Left renal cortex interstitium (tissue), 4 donors: ENCODE data around the gene NSG1. TPM values are rescaled to one million over a fixed set of nuclear protein-coding genes. Genes with fewer than 3 reads are reported as not detected.
"Not testable (repeated sequence)": the region's sequence is repeated elsewhere in the genome, so short reads cannot be mapped to it uniquely, and the experiment has no call there.

Source experiments
- DNase-seq, 4 donors: peaks; one replicate each; pipeline ENCODE4 v3.0.0-alpha.2; 2013; ENCODE audit warnings: low read depth in 4 of 4, low spot score in 2 of 4, missing footprints in 1 of 4
- polyA plus RNA-seq, 4 donors: library from polyadenylated mRNA; unstranded; fragments of 120-200 nt; gene quantifications; one replicate each; pipeline ENCODE4 v1.2.1, GENCODE V29; 2013; ENCODE audit not compliant: insufficient read length in 4 of 4

The NSG1 gene
- 1 to 10 TPM; 4.1 to 6.2 (median 4.7) TPM for polyA plus RNA-seq

GRCh38 chr4:4386736-4387392 is at the start of gene NSG1:
Gene NSG1, plus strand, starts transcription at chr4:4387102. Its CDS starts 528 bp downstream, at chr4:4387630.
- no peak for DNase-seq

- no peak for DNase-seq
These were observed 48.5 kb upstream of the NSG1 start for GRCh38 chr4:4338210-4339001.

- DNase-seq = no peak
These were observed 47.3 kb upstream of the NSG1 start for GRCh38 chr4:4339504-4340085.

- DNase-seq = no peak
These were observed 44.8 kb upstream of the NSG1 start for GRCh38 chr4:4341861-4342650.

DNA sequence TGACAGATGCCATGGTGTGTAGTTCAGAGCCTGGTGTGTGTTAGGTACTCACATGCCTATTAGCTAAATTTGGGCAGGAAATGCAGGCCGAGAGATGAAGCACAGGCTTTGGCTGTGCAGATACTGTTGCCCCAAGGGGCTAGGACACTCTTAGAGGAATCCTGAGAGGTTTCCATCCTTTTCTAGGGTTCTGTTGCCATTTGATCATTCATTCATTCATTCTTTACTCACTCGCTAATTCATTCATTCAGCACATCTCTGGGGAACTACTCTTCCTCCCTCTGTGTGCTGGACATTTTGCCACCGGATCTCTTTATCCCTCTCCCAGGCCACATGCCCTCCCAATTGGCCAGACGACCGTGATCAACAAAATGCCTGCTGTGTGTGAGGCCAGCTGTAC is 43.9 kb upstream of the NSG1 start:
- DNase-seq = no peak

DNA sequence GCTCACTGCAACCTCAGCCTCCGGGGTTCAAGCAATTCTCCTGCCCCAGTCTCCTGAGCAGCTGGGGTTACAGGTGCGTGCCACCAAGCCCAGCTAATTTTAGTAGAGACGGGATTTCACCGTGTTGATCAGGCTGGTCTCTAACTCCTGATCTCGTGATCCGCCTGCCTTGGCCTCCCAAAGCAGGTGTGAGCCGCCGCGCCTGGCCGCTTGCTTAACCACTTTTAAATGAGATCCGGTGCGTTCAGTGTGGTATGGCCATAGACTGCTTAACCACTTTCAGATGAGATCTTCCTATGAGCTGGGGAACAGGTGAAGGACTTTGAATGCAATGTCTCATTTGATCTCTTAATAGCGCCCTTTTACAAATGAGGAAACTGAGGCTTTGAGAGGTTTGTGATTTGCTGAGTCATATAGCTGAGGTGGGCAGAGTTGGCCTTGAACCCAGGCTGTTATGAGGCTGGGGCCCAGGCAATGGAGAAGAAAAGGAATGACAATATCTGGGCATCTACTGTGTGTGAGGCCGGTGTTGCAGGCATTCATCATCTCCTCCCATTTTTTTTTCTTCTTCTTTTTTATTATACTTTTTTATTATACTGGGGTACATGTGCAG is 41.9 kb upstream of the NSG1 start:
- no peak for DNase-seq

DNA sequence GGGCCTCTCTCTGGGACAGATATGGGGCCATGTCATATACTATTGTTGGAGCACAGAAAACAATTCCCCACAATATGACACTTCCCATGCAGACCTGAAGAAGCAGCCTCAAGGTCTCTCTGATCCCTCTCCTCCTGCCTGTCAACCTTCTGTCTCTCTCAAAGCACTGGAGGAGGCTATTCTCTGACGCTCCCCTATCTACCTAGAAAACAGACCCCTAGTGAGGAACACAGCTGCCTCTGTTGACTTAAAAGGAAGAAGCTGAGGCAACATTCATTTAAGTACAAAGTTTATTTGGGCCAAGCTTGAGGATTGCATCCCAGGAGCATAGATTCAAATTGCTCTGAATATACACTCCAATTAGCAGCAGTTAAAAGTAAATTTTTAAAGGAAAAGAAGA is 39.3 kb upstream of the NSG1 start:
- no peak for DNase-seq

GRCh38 chr4:4348585-4348984 is 38.3 kb upstream of the NSG1 start:
- not testable (repeated sequence) for DNase-seq

DNA sequence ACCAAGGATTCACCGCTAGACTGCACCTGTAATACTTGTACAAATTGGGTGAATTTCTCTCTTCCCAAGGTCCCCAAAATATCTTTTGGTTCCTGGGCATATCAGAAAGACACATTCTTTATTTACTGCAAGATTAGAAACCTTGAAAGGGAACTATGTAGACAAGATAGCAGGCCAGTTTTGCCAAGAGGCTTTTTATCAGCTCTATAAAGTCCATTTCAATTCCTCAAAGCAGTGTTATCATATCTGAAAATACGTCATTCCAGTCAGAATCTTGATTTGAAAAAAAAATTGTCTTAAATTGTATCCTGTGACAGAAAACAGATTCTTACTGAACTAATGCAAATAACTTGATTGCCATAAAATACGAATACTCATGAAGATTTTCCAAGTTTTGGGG is 37.0 kb upstream of the NSG1 start:
- no peak for DNase-seq

GRCh38 chr4:4350909-4351308 is 36.0 kb upstream of the NSG1 start:
- DNase-seq = no peak

- DNase-seq = no peak
These were observed 31.6 kb upstream of the NSG1 start for GRCh38 chr4:4355302-4355701.

GRCh38 chr4:4356106-4357041 is 30.5 kb upstream of the NSG1 start:
- DNase-seq = peak in 3 of 4 donors; percentile 11 to 15 (median 14)

DNA sequence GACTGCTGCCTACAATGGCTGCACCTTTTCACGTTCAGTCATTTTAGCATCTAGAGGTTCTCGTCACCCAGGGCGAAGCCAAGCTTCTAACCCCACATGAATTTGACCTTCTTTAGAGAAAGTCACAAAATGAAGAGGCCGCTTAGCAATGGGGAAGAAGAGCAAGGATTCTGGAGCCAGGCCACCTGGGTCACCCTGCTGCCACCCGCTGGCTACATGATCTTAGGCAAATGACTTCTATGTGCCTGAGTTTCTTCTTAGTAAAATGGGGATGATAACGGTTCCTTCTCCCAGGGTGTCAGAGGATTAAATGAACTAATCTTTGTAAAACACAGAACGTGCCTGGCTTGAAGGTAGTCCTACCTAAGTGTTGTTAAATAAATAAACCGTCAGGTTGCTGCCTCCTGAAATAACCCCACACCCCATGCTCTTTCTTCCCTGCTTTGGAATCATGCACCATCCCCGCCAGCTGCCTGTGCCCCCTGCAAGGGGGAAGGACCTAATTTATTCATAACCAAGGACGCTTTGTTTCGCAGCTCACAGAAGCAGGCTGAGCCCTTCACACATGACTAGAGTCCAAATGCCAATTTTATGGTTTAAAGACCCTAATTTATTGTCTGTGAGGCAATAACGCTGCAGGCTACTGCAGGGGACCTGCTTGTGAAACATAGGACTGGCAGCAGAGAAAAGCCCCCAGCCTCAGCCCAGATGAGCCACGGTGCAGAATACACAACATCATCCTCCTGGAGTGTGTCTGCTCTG is 28.6 kb upstream of the NSG1 start:
- DNase-seq = no peak

- no peak for DNase-seq
These were observed 25.0 kb upstream of the NSG1 start for GRCh38 chr4:4361883-4362282.

DNA sequence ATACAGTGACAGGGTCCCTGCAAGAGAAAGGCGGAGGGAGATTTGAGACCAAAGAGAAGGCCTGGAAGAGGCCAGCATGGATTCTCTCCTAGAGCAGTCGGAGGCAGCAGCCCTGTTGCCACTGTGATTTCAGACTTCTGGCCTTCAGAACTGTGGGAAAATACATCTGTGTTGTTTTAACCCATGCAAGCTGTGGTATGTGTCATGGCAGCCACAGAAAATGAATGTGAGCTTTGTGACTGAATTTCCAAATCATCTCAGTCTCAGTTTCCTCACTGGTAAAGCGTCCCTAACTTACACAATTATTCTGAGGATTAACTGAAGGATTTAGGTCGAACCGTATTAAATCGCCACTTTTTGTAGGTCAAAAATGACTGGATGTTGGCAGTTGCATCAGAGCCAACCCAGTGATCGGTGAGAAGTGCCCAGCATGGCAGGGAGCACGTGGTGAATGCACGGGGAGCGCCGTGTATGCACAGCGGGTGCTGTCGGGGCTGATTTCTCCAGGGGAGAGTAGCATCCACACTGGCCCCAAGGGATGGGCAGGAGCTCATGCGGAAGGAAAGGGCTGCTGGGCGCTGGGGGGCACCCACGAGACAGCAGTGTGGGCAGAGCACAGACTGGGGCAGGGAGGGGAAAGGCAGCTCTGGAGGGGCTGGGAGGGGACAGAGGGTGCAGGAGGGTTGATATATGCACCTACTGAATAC is 23.8 kb upstream of the NSG1 start:
- no peak for DNase-seq

- no peak for DNase-seq
These were observed 22.8 kb upstream of the NSG1 start for GRCh38 chr4:4364061-4364460.

- DNase-seq = no peak
These were observed 22.3 kb upstream of the NSG1 start for GRCh38 chr4:4364486-4365208.
